Activated CD4-positive, alpha-beta T cell treated with anti-CD3 and anti-CD28 coated beads for 24 hours (primary cell): ENCODE data around the gene BMPR1B.
"Not testable (repeated sequence)": the region's sequence is repeated elsewhere in the genome, so short reads cannot be mapped to it uniquely, and the experiment has no call there.

Experiments
- DNase-seq, 2 donors: peaks; one replicate each; pipeline ENCODE4 v3.0.0-alpha.2; 2020; ENCODE audit warnings: low read depth in 2 of 2

Gene BMPR1B

DNA sequence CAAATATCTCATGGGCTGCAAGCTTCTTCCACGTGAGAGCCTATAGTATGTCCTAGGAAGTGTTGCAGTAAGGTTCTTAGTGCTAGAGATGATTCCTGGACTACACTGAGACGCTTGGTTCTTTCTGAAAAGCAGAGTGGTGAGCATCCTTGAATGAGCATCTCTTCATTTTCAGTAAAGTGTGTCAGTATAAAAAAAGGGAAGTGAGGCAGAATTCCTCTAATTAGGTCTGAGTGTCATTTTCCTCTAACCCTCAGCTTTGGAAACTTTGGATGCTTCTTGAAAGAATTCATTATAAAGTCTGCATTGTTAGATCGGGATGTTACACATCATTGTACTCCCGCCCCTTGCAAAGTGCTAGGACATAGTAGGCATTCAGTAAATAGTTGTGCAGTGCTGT, 5.2 kb downstream of the BMPR1B start:
- DNase-seq = no peak

DNA sequence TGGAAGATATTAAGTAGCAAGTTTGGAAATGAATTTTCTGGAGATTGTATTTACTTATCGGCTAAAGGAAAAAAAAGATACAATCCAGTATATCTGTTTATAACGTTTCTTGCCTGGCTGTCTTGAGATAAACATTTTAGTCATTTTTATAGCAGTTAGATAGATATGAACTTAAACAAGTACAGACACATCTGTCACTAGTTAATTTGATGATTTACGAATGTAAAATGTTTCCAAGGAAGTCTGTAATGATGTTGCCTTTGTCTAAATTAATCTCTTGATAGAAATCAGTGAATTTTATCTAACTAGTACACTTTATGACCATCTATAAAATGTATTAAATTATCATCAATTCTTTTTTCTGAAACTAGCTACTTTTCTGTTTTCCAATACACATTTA, 5.7 kb downstream of the BMPR1B start:
- DNase-seq = no peak

DNA sequence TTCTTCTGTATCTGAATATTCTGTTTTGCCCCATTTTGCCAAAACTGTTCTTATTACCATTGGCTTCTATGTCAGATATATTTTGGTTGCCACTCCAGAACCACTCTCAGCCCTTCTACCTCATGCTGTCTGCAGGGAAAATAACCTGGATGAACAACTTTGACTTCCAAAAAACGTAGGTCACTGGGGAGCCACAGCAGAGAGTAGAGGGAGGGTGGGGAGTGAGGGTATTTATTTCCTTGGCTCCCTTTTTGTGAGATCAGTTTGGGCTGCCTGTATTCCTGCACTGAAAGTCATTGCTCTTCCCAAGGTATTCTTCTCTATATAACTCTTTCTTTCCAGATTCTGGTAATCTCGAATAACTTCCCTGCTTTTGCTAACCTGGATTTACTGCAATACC, 6.3 kb downstream of the BMPR1B start:
- DNase-seq = no peak

DNA sequence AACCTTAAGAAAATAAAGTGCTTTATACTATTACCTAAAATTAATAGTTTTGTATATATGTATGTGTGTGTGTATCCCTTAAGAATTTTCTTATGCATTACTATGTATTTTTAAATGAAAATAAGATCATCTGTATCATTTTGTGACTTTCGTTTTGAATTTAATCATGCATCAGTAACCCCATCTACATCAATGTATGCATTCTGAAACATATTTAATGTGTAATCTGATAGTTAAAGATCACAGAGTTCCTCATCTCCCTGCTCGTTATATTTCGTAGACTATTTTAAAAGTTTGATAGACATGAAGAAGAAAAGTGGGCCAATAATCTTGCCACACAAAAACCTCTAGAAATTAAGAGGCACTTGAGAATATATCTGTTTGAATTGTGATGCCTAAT, 7.4 kb downstream of the BMPR1B start:
- no peak for DNase-seq

DNA sequence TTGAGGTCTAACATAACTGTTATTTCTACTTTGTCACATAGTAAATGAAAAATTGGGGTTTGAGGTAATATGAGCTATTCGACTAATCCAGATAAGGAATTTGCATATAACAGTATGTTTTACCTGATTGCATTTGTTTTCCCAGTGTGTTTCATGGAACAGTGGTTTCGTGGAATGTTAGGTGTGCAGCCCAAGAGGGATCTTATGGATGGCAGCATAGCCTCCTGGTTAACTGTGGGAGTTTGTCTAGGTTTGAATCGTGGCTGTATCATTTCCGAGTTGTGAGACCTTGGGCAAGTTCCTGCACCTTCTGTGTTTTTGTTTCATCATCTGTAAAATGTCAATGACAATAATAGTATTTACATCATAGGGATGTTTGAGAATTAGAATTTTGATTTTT, 7.9 kb downstream of the BMPR1B start:
- no peak for DNase-seq

DNA sequence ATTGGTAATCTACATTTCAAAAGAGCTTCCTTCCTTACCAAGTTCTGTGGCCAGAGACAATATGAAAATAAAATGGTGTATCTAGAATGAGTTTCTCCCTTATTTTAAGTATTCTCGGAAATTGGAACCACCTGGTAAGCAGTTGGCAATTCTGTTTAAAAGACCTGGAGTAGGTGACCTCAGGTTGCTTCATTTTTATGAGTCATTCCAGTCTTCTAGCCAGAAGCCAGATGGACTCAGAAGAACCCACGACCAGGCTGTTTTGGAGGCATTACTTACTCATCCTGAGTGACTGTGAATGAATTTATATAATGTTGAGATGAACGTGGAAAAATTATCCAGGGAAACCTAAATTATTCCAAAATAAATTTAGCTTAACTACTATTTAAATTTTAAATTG, 9.1 kb downstream of the BMPR1B start:
- DNase-seq = no peak

DNA sequence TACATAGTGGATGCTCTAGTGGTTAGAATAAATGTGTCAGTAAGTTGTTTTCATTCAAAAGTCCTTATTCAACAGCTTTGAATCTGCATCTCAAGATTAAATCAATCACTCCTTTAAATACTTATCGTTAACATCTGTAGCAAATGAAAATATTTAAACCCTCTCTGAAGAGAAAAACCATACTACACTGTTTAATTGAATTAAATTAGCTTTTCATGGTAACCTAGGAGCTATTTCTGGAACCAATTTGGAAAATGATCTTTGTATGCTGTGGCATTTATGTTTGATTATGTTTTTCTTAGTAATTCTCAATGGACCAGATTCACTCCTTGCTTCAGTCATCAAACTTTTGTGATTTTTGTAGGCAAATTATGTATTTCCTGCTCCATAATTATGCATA, 9.7 kb downstream of the BMPR1B start:
- DNase-seq = no peak

DNA sequence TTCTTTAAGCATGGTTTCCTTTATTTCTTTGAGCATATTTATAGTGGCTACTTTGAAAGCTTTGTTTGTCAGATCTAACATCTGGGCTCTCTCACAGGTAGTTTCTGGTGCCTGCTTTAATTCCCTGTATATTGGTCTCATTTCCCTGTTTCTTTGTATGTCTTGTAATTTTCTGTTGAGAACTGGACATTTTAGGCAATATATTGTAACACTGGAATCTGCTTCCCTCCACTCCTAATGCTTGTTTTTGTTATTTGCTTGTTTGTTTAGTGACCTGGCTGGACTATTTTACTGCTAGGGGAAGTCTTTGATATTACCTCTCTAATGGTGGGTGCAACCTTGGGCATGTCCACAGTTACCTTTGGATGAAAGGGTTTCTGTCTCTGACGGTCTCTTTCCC, 25.0 kb downstream of the BMPR1B start:
- no peak for DNase-seq

DNA sequence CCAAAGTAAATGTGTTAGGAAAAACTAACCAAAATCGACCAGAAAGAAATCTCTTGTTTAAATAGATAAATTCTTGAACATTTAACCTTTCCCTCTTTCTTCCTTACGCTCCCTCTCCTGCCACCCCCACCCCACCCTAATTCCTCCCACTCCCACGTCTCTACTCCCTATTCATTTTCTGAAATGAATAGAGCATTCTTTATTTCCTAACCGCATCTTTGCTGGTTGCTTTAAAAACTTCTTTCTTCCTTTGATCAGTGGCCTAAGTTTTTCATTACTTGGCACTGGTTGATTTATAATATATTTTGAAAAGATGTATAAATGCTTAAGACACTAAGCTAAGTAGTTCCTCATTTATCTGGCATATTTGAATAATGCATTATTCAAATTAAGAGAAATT, 33.9 kb downstream of the BMPR1B start:
- no peak for DNase-seq

DNA sequence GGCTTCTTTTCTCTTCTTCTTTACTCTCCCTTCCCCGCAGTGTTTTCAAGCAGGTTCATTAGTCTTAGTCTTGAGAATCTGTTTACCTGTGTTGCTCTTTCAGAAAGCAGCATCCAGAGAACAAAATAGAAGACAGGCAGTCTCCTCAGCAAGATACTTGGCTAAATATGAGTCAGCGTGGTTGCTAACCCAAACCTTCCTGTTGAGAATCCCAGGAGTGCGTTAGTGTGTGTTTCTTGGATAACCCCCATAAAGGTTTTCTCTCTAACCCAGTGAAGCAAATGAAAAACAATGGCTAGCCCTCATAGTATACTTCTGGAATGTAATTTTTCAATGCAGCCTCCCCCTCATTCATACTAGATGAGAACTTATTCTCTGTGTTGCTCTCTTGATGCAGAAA, 41.1 kb downstream of the BMPR1B start:
- no peak for DNase-seq

DNA sequence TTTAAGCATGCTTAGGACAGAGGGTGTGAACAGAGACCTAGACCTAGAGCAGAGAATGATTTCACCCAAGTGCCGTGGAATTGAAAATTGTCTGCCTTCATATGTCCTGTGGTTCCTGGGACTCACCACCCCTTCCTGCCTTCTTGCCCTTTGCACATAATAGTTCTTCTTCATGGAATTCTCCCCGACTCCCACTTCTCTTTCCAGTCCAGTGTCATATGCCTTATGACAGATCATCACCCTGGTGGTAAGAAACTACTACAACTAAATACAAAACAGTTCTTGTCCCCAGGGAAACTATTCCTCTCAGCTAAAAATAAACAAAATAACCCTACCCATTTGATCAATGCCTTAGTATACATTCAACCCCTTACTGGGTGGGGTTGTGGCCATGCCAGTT, 43.3 kb downstream of the BMPR1B start:
- DNase-seq = no peak

DNA sequence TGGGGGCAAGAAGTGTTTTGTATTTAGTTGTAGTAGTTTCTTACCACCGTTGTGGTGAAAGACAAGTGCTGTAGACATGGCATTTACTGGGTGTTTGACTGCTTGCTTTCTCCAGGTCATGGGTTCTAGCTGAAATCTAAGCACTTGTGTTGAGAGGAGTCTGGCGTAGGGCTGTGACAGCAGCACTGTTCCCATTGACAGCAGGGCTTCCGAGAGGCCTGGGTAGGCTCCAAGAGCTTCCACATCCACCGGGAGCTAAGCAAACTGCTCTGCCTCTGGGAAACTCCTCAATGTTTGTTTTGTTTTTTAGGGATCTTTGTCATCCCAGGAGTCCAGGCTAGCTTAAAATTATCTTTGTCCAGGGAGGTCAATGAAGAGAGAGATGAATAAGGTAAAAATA, 44.3 kb downstream of the BMPR1B start:
- no peak for DNase-seq

DNA sequence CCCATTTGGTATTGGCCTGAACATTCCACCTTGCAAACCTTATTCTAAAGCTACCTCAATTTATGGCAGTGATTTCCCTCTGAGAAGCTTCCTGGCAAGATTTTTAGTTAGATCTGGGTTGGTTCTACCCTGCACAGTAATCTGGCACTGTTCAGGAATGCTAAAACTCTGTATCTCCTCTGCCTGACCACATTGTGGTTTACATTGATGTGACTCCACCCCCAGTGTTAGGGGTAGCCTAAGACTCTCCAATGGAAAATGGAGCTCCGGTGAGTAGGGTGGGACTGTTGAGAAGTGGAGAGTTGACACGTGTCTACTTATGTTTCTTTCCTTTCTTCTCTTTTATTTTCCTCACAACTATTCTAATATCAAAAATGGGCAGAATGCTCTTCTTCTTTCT, 45.4 kb downstream of the BMPR1B start:
- no peak for DNase-seq

DNA sequence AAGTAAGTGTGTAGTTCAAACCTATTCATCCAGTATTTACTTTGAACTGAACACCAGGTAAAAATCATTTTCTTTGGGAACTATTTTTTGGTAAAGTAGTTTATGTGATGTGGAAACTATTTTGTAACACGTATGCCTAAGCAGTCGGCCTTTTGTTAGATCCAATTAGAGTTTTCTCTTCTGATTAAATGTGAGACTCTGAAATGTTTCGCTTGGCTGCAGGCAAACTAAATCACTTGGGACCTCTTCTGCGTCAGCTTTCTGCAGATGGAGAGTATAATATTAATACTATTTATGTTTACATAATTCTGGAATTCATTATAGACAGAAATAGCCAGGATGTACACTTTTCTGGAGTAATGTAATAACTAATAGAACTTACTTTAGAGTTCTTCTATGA, 46.9 kb downstream of the BMPR1B start:
- no peak for DNase-seq

DNA sequence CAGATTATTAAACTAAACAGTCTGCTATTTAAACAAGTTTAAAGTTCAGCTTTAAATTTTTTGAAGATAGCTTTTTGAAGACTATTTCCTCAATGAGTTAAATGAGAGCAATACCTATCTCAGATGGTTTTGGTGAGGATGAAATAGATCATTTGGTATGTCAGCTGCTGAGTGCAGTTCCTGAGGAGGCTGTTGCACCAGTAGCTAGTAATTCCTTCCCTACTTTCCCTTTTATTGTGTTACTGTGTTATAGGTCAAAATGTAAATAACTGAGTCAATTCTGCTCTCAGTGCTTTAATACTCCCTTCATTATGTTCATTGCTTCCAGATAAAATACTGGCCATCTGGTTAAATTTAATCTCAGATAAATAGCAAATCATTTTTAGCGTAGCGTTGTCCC, 48.6 kb downstream of the BMPR1B start:
- DNase-seq = no peak

DNA sequence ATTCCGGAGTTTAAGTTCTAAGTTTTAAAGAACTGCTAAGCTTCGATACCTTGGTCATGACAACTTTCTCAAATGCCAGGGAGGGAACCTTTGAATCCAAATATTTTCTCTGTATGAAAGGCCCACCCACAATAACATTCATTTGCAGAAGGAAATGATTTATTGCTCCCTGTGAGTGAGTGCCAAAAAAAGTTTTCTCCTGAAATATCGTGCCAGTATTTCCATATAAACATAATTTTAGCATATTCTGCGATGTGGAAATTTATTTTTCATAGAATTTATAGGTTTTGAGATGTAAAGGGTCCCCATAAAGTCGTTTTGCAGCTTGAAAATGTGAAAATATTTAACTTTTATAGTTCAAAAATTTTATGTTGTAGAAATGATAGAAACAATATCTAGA, 53.9 kb downstream of the BMPR1B start:
- DNase-seq = no peak

DNA sequence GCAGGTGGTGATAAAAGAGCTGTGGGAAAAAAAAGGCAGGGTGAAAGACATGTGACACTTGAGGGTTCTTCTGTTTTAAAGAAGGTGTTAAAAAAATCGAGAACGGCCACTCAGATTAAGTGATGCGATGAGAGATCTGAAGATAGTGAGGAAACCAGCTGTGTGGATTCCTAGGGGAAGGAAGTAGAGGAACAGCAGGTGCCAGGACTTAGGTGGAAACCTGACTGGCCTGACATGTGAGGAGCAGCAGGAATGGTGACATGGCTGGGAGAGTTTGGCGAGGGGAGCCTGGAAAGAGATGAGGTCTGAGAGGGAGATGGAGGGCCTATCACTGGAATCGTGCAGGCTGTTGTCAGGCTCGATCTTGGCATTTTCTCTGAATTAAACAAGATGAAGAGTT, 55.5 kb downstream of the BMPR1B start:
- DNase-seq = no peak

DNA sequence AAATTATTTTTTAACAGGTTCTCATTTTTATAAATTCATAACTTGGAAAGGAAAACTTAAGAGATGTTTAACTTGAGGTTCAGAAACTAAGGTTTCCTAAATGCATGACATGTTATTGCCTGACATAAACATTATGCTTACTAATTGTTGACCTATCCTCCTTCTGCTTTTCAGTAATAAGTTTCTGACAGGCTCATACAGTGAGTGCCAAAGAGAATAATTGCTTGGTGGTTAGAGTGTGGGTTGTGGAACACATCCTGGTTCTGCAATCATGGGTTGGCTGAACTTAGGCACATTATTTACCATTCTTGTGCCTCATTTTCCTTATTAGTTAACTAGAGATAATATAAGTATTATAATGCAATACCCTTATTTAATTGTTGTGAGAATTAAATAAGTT, 56.5 kb downstream of the BMPR1B start:
- DNase-seq = no peak

DNA sequence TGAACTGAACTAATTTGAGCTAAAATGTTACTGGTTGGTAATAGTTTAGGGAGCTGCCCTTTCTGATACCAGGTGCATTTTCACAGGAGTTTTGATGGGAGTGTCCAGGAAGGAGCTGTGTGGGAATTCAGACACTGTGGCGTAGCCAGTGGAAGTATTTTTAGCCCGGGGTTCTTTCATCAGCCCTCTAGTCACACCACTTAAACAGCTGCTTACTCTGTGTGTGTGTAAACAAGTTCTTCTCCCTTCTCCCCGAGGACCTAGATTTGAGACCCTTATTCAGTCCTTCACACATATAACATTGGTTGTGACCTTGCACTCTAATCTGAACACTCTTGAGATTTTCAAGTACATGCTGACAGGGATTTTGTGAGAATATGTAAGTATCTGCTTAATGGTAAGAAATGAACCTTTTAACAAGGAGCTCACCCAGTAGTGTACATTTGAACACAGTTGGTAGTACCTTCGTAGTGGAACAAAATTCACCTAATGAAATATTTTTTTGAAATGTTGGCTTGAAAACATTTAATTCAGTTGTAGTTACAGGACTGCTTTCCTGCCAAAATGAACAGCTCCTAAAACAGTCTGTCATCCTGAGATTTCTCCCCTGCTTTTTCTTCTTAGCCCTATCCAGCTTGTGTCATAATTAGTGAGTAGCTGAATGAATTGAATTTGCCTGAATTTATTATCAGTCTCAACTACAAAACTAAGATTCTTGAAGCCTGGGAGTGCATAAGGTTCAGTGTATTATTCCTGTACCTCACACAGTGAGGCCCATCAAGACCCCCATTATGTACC, 61.8 kb downstream of the BMPR1B start:
- DNase-seq = no peak

DNA sequence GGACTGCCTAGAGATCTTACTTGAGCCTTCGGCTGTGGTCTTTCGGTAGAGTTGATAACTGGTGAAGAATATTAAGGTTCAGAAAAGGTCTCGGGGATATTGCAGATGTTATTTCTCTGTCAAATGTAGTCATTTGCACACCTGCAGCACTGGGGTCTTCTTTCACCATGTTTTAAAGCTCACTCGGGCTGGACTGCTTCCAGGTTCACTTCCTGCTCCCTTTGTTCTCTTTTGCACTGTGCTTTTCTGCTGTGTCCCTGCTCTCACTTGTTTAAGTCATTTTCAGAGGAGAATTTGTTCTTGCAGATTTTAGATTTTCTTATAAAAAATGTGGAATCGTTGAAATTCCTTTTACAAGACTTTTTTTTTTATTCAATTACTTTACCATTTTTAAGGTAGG, 68.5 kb downstream of the BMPR1B start:
- no peak for DNase-seq

DNA sequence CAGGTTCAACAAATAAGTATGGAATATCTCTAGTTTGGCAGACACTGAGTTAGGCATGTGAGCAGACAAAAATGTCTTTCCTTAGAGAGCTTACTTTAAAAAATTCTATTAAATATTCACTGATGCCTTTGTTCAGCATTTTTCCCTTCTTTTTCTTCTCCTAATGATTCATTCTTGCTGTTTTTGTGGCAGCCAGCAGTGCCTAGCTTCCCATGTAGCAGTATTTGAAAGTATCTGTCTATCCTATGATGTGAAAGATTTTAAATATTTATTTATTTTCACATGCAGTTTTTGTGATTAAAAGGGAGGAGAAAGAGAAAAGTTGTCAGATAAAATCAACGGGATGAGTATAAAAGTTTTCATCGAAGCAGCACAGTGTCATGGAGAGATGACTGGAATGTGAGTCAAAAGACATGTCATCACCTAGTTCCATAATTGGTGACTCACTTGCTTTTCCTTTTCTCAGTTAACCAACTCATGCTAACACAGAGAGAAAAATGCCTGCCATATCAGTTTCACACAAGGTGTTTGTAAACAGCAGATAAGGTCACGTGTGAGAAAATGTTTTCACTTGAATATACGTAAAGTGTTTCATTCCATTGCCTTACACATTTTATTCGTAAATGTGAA, 69.8 kb downstream of the BMPR1B start:
- DNase-seq = no peak

DNA sequence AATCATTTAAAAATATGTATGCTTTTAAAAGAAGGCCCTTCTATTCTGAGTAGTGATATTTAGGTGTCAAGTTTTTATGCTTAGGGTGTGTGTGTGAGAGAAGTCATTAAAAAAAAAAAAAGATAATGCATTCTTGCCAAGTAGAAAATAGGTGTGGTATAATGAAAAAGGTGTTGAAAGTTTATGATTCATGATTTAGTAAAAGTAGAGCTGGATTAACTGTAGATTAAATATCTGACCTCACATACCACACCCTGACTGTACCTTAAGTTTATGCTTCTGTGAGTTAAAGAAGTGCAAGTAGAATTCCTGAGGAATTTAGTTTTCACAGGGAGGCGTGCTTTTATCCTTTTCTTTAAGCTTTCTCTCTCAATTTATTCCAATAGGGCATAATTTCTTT, 71.1 kb downstream of the BMPR1B start:
- no peak for DNase-seq

DNA sequence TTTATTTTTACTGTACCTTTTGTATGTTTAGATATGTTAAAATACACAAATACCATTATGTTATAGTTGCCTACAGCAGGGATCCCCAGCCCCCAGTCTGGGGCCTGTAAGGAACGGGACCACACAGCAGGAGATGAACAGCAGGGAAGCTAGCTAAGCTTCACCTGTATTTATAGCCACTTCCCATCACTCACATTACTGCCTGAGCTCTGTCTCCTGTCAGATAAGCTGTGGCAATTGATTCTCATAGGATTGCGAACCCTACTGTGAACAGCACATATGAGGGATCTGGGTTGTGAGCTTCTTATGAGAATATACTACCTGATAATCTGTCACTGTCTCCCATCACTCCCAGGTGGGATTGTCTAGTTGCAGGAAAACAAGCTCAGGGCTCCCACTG, 73.9 kb downstream of the BMPR1B start:
- DNase-seq = no peak

DNA sequence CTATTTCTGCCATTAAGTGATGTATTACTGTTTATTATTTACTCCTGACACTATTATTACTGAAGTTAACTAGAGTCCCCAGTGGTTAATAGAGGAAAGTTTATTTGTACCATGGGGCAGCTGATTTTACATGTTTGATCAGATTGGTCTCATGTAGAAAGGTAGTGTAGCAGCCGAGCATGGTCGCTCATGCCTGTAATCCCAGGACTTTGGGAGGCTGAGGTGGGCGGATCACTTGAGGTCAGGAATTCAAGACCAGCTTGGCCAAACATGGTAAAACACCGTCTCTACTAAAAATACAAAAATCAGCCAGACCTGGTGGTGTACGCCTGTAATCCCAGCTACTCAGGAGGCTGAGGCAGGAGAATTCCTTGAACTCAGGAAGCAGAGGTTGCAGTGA, 74.6 kb downstream of the BMPR1B start:
- not testable (repeated sequence) for DNase-seq
